Adipose tissue (tissue), 3 donors: Measurements from ENCODE around the gene FDX2. TPM values are rescaled to one million over a fixed set of nuclear protein-coding genes. Genes with fewer than 3 reads are reported as not detected.
A peak's percentile ranks its signal among the peaks of the same experiment; 100 is the strongest.

ENCODE experiments used
- H3K27ac ChIP-seq: one replicate; pipeline ENCODE4 v1.5.1; 2013; ENCODE audit warnings: low read depth, low read length
- WGBS, 3 donors: extraction: QIAGEN DNeasy Blood & Tissue Kit; methylation state at CpG; one replicate each; pipeline ENCODE4 v1.1.7; 2013; 5-methylcytosine and 5-hydroxymethylcytosine counted together
- polyA plus RNA-seq, 3 donors: library from polyadenylated mRNA; stranded (reverse); fragments of 200-250 nt; gene quantifications; one replicate each; pipeline ENCODE4 v1.2.3, GENCODE V29; 2013
- donor health status: healthy with polysubstance abuse.
- donor health status: Bipolar disorder and iron deficiency.
- donor health status: healthy.

Gene FDX2
- polyA plus RNA-seq, 3 donors = 13.0 to 22.5 (median 19.1) TPM

DNA sequence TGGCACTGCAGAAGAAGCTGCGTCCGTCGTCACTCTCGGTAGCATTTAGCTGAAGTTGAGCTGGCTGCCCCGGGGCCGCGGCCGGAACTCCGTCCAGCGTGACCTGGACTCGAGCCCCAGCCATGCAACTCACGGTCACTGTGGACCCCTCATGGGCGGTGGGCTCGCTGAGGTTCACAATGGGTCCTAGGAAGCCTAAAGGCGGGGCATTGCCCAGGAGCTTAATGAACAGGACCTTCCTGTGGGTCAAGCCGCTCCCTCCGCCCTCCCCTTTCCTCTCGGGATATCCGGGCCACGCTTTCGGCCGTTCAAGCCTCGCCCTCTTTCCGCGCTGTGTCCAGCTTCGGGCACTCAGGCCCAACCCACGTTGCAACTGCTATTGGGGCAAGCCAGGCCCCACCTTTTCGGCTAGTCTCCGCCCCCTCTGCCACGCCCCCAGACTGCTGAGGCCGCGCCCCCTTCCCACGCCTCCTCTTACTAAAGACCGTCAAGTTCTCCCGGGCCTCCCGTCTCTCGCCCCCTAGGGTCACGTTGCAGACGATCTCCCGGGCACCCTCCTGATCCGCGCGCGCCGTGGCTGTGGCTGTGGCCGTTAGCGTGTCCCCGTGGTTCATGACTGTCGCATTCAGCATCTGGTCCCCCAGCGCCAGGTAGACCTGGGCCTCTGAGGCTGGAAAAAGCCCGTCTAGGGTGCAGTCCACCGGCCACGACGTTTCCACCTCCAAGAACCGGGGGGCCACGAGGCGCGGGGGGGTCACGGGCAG, 19.0 kb upstream of the FDX2 start:
- 9 to 42% (median 26%) methylated on average over 50 to 59 of the region's 59 CpGs for WGBS, 3 donors

DNA sequence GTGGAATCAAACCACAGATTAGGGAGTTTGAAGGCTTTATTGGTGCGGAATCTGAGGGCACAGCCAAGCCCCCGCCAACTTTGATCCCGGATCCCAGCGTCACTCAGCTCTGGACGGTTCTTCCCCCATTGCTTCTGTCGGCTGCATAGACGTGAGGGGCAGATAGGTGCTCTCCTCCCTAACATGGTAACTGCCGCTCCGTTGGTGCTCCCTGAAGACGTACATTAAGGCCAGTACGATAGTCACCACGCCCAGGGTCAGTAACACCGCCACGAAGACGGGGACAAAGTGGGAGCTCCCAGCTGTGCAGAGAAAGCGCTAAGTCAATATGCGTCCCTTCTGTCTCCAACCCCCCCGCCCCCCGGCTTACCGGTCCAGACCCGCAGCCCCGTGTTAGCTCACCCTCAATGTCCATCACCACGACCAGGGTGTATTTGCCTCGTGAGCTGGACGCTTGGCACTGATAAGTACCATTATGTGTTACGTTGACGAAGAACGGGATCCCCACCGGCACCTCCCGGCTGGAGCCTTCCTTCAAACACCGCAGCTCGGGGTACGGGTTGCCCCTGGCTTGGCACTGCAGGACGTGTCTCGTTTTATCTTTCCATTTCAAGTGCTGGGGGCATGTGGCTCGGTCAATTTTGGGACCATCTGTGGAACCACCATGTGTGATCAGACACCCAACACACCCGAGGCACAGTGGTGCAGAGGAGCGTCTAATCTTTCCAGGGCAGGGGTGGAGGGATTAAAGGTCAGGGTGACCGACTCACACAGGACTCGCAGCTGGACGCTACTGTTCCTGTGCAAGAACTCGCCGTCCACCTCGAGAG, 18.2 kb upstream of the FDX2 start:
- H3K27ac ChIP-seq = no peak overlapping the region
- 5 to 33% (median 20%) methylated on average over 44 of the region's 44 CpGs for WGBS, 3 donors

More for the DNA sequence above, 19.0 kb upstream of the FDX2 start:
- H3K27ac ChIP-seq = no peak overlapping the region

DNA sequence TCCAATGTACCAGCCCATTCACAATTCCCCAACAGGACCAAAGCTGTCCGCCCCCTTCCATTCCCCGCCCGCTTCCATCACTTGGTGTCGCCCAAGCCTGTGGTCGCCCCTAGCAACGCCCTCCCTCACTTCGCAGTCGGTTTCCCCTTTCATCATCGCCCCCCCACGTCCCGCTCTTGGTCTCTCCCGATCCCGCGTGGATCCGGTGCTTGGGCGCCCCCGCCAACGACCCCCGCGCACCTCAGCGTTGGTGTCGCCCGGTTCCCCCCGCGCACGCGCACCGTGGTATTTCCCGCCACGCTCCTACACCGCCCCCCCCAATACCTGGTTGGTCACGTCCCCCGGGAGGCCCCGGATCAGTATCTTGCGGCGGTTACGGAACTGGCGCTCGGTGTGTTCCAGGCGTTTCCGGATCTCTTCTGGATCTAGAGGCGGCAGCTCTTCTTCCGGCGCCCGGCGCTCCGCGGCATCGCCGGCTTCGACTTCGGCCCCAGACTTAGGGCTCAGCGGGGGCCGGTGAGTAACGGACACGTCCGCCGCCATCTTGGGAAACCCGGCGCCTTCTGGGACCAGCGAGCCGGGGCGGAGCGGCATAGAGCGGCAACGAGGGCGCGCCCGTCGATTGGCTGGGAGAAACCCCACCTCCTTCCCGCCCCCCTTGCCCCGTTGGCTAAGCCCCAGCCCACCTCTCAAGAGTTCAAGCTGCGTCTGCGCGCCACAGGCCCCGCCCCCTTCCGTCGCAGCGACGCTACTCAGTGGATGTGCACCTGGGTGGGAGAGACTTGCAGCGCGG, 17.3 kb upstream of the FDX2 start, which contains the start of gene RAVER1:
Gene RAVER1 (minus strand): TSS at position 565 of the 793 bp plus-strand sequence. CDS start 22 bp downstream, at position 543.
- WGBS, 3 donors = 0 to 1% (median 0%) methylated on average over 78 to 82 of the region's 82 CpGs
- peak within 1 kb of the TSS; percentile 77 for H3K27ac ChIP-seq

DNA sequence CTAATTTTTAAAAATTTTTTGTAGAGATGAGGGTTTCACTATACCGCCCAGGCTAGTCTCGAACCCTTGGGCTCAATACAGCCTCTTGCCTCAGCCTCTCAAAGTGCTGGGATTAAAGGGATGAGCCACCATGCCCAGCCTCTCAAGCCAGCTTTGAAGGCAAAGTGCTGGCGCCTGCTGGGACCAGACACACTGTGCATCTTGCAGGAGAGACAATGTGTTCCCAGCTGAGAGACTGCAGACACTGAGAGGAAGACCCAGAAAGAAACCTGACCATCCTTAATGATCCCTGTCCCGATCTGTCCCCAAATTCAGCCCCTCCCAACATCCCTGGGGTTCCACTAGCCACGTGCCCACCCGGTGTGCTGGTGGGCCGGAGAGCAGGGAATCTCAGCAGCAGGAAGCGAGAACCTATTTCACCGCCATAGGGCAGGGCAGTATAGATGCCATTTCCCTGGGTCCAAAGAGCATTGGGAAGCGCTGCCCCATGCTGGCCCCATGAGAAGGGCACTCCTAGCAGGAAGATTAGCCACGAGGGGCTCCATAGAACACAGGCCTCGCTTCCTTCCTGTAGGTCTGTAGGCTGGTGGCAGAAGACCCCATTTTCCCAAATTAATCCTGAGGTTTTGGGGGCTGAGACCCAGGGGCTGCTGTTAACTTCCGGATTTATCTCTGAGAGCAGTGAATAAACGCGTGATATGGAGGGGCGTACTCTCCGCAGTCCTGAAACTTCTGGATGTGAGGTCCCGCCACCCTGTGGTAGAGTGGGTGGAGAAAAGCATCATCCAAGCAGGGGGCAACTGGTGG, 16.5 kb upstream of the FDX2 start:
- H3K27ac ChIP-seq = no peak overlapping the region
- WGBS, 3 donors = 29 to 34% (median 32%) methylated on average over 18 of the region's 18 CpGs

DNA sequence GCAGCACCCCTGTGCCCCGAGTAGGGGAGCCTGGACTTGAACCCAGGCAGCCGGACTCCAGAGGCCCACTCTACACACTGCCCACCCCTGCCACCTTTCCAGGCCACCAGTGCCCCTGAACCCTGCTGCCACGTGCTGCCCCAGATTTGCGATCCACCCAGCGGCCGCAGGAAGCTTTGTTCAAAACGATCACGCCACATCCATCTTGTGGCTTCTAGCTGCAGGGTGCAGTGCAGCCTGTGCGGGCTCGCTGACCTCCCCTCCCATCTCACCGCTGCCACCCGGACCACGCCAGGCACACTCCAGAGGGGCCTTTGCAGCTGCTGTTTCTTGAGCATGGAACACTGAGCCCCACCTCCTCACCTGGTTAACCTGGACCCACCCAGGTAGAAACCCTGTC, 13.7 kb upstream of the FDX2 start:
- WGBS, 3 donors = 92 to 95% (median 94%) methylated on average over 13 of the region's 13 CpGs
- H3K27ac ChIP-seq = no peak overlapping the region

DNA sequence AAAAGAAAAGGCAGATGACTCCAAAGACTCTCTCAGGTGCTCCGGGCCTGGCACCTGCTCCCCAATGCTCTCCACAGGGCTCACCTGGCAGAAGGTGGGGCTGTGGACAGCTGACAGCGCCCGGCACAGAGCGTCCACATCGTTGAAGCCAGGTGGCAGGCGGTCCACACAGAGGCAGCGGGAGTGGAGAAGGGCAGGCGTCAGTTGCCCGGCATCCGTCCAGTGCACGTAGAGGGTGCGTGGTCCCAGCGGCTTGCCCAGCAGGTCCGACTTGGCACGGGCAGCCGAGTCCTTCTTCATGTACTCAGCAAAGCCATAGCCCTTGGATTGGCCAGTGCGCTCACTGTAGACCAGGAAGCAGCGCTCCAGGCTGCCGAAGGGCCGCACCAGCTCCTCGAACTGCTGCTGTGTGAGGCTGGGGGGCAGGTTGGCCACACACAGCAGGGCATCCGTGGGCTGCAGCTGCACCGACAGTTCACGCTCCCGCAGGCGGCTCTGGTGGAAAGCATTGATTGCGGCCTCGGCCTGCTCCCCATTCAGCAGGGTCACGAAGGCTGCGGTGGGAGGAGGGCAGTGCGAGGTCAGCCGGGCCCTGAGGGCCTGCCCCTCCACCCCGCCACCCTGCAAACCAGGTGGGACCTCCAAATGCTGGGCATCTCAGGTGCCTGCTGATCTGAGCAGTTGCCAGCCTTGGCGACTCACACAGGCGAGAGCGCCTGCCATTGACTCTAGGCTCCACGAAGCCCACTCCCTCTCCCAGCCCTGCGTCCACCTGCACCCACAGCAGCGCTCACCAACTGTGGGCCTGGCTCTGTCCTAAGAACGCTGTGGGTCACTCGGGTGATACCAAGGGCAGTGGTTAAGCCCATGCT, 13.0 kb upstream of the FDX2 start:
- 93 to 96% (median 95%) methylated on average over 39 to 41 of the region's 41 CpGs for WGBS, 3 donors
- H3K27ac ChIP-seq = no peak overlapping the region

DNA sequence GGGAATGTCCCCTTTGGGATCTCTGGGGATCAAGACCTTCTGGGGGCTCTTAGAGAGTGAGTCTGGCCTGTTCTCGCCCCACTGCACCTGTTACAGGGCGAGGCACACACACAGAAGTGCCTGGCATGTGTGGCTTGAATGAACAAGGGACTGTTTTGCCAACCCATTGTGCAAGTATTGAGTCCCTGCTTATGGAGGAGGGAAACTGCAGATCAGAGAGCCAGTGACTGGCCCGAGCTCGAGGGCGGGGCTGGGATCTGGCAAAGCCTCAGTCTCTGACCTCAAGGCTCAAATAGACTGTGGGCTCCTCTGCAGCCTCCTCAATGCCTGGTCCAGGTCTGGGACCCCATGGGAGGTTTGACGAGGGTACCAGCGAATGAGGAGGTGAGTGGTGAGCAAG, 12.0 kb upstream of the FDX2 start:
- H3K27ac ChIP-seq = no peak overlapping the region
- 83 to 92% (median 87%) methylated on average over 7 of the region's 7 CpGs for WGBS, 3 donors

DNA sequence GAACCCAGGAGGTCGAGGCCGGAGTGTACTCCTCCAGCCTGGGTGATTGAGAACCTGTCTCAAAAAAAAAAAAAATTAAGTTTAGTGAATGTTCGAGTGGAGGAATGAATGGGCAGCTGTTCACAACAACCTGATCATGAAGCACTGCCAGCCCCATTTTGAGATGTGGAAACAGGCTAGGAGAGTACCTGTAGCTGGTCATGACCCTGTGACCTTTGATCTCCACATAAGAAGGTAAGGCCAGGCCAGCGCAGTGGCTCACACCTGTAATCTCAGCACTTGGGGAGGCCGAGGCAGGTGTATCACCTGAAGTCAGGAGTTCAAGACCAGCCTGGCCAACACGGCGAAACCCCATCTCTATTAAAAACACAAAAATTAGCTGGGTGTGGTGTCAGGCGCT, 9.9 kb upstream of the FDX2 start:
- WGBS, 3 donors = 90 to 94% (median 92%) methylated on average over 8 of the region's 8 CpGs
- H3K27ac ChIP-seq = no peak overlapping the region

DNA sequence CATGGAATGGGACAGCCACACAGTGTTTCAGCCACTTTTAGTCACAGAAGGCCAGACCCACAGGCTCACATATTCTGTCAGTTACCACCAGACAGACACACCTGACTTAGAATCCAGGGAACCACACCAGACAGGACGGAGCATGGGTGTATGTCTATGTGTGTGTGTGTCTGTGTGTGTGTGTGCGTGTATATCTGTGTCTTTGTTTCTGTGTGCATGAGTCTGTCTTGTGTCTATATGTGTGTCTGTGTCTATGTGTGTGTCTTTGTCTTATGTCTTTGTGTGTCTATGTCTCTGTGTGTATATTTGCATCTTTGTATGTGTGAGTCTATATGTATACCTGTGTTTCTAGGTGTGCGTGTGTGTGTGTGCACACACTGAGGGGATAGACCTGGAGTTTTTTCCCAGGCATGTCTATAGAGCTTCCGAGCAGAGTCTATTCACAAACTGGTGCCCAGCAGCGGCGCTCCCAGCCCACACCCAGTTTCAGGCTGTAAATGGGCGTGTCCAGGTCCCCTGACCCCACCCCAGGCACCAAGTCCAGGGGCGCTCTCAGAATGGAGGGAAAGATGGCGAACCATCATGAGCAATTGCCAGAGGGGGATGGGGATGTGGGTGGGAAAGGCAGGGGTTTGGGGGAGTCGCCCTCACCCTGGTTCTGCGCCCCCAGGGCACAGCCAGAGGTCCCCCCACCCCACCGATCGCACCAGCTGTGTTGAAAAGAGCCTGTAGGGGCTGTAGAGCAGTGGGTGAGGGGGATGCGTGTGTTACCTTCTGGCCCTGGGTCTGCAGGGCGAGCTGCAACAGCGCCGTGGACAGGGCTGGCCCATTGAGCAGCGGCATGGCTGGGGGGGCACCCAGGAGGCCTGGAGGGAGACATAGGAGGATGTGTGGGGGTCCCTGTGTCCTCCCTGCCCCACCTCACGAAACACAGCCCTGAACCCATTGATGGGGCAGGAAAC, 6.3 kb upstream of the FDX2 start:
- 88 to 95% (median 88%) methylated on average over 17 to 19 of the region's 19 CpGs for WGBS, 3 donors
- H3K27ac ChIP-seq = no peak overlapping the region

DNA sequence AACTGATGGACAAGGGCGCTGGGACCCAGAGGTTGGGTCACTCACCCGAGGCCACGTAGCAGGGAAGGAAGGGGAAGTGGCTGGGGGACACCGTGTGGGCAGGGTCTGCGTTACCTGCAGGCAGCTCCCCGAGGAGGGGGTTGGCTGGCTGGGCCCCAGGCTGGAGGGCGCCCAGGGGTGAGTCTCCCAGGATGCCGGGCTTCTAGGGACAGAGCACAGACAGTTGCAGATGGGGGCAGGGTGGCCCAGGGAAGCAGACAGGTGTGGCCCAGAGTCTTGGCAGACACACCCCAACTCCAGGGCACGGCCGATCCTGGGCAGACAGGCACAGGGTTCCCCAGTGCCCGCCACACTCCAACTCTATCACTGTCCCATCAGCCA, 5.6 kb upstream of the FDX2 start:
- H3K27ac ChIP-seq = no peak overlapping the region
- 82 to 86% (median 82%) methylated on average over 11 of the region's 11 CpGs for WGBS, 3 donors

DNA sequence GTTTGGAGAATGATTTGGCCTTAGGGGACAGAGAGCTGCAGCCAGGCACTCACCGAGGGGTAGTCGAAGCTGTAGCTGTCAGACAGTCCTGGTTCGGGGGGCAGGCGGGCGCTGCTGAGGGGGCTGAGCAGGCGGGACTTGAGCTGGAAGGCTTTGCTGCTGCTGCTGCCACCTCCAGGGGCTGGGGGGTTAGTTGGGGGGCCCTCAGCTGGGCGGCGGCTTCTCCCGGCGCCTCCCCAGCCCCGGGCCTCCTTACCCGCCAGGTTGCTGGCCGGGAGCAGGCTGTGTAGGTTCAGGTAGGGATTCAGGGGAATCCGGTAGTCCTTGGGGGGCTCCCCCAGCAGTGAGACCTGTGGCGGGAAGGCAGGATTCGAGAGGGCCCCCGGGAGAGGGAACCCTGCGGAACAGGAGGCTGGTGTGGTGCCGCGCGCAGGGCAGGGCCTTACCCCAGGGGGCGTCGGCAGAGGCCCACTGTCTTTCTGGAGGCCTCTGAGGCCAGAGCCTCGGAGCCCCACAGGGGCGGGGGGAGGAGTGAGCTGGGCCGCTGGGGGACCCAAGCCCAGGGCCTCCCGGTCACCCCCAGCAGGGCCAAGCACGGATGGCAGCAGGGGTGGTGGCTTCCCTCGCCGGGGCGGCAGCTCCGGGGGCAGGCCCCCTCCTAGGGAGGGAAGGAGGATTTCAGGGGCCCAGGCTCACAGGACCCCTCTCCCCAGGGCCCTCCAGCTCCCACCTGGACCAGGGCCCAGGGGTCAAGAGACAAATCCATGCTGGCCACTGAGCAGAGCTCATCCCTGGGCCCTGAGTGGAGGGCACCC, 5.0 kb upstream of the FDX2 start:
- H3K27ac ChIP-seq = no peak overlapping the region
- WGBS, 3 donors = 94 to 96% (median 95%) methylated on average over 25 to 32 of the region's 32 CpGs

DNA sequence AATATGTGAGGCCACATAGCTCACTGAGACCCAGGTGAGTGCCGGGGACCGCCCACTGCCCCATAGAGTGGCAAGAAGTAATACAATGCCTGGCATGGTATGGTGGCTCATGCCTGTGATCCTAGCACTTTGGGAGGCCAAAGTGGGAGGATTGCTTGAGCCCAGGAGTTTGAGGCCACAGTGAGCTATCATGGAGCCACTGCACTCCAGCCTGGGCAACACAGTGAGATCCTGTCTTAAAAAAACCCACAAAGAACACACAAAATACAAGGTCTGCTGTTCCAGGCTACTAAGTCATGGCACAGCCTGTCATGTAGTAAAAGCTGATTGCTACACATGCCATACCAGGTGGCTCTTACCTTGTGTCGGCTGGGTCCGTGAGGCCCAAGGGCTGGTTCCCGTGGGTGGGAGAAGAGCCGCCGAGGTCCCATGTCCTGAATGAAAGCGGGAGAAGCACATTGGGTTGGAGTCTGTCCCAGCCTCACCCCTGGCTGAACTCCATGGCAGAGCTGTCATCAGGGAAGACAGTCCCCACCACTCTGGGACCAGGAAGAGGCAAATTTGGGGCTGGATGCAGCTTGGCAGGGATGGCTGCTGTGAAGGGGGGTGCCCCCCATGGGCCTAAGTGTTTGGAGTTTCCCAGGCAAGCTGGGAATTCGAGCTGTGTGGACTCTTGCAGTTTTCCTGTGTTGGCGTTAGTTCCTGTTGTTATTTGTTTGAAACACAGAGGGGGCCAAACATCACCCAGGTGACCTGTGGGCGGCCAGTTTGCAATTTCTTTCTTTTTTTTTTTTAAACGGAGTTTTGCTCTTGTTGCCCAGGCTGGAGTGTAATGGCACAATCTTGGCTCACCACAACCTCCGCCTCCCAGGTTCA, 3.2 kb upstream of the FDX2 start:
- 89 to 91% (median 90%) methylated on average over 13 of the region's 13 CpGs for WGBS, 3 donors
- no peak overlapping the region for H3K27ac ChIP-seq

DNA sequence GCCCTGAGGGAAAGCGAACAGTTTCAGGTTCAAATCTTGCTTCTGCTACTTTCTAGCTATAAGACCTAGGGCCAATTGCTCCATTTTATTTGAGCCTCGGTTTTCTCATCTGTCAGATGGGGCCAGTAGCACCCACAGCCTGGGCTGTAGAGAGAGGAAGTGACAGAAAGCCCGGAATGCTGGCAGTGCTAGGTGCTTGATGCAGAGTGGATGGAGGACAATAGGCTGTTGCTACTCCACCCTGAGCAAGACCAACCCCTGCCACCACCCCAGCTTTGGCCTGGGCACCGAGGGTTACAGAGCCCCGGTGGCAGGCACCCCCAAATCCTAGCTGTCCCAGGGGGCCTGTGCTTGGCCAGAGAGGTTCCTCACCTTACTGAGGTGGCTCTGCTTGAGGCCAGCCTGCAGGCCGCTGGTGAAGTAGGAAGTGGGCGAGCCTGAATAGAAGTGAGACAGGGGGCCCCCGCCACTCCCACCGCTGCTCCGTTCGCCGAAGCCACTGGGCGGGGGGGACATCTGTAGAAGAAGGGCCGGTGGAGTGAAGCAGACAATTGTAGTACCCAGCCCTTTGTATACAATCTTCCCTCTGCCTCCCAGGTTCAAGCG, 2.1 kb upstream of the FDX2 start:
- H3K27ac ChIP-seq = no peak overlapping the region
- WGBS, 3 donors = 91 to 95% (median 91%) methylated on average over 15 of the region's 15 CpGs
